Fibroblast of lung (primary cell): ENCODE results near the gene JUNB.

Experiments used
- CTCF ChIP-seq, 2 donors: IDR thresholded peaks in 1 of 2; conservative IDR thresholded peaks in 1 of 2; 1 replicate in 1 of 2; 2 replicates in 1 of 2; pipeline ENCODE4 v1.5.1; 2011 to 2012; ENCODE audit warnings: low read length in 2 of 2, control low read depth in 1 of 2, inconsistent platforms in 1 of 2, low read depth in 1 of 2, mild to moderate bottlenecking in 1 of 2
- EZH2 ChIP-seq: IDR thresholded peaks from 2 replicates; pipeline ENCODE4 v1.5.1; 2012; ENCODE audit warnings: low read length, control low read depth, mild to moderate bottlenecking; ENCODE audit errors: missing control alignments

GRCh38 chr19:12784871-12785430 lies 6.3 kb upstream of the JUNB start:
- TF ChIP-seq EZH2 (no peak), CTCF (conservative IDR thresholded peaks at IDR 0.05 in 1 of 2, IDR thresholded peaks at IDR 0.05 in 1 of 2; ENCODE audit: low read depth in 1 of 2, low read length in 2 of 2) (no peak)
